DND-41 (cell line): ENCODE measurements around the gene KLHL10.
"Not testable (repeated sequence)": the region's sequence is repeated elsewhere in the genome, so short reads cannot be mapped to it uniquely, and the experiment has no call there.

ENCODE experiments used
- ATAC-seq: fragments of 200-7000 bp; cut with Tn5 transposase; 3 replicates; pipeline ENCODE4 v1.9.1; 2021; ENCODE audit warnings: low read depth; ENCODE audit not compliant: insufficient read depth
- DNase-seq: peaks from one replicate; pipeline ENCODE4 v3.0.0-alpha.2; 2020
- H2AFZ ChIP-seq: 2 replicates; pipeline ENCODE4 v1.6.0; 2012; ENCODE audit warnings: low read depth, low read length
- H3K27ac ChIP-seq: 2 replicates; pipeline ENCODE4 v1.5.1; 2012; ENCODE audit warnings: low read length, inconsistent platforms
- H3K27me3 ChIP-seq: fragments of 200-600 bp; sonication (generic); 2 replicates; pipeline ENCODE4 v1.6.0; 2012; ENCODE audit warnings: low read length, mild to moderate bottlenecking, inconsistent platforms; ENCODE audit not compliant: insufficient read depth, poor library complexity
- H3K36me3 ChIP-seq: 2 replicates; pipeline ENCODE4 v1.5.1; 2012; ENCODE audit warnings: low read length, inconsistent platforms; ENCODE audit not compliant: insufficient read depth
- H3K4me1 ChIP-seq: 2 replicates; pipeline ENCODE4 v1.5.1; 2012; ENCODE audit warnings: mild to moderate bottlenecking, low read length; ENCODE audit not compliant: insufficient read depth
- H3K4me2 ChIP-seq: 2 replicates; pipeline ENCODE4 v1.6.0; 2012; ENCODE audit warnings: mild to moderate bottlenecking, moderate library complexity, low read length, inconsistent platforms; ENCODE audit not compliant: insufficient read depth
- H3K4me3 ChIP-seq, 2 experiments: fragments of 200-600 bp in 1 of 2; shearing (Covaris generic) in 1 of 2; 2 replicates each; pipeline ENCODE4 v1.5.1; 2012 to 2016; ENCODE audit warnings: inconsistent platforms in 2 of 2, low read length in 2 of 2, mild to moderate bottlenecking in 2 of 2, low read depth in 1 of 2, moderate library complexity in 1 of 2
- H3K79me2 ChIP-seq: 2 replicates; pipeline ENCODE4 v1.6.0; 2012; ENCODE audit warnings: low read length, inconsistent platforms; ENCODE audit not compliant: insufficient read depth
- H3K9ac ChIP-seq: 2 replicates; pipeline ENCODE4 v1.6.0; 2012; ENCODE audit warnings: low read depth, mild to moderate bottlenecking, inconsistent platforms, low read length, moderate library complexity
- H3K9me3 ChIP-seq: 2 replicates; pipeline ENCODE4 v1.5.1; 2012; ENCODE audit warnings: low read length, moderate library complexity, mild to moderate bottlenecking, inconsistent platforms; ENCODE audit not compliant: insufficient read depth, severe bottlenecking
- H4K20me1 ChIP-seq: 2 replicates; pipeline ENCODE4 v1.6.0; 2012; ENCODE audit warnings: low read length; ENCODE audit not compliant: insufficient read depth
- EZH2 ChIP-seq: IDR thresholded peaks from 3 replicates; pipeline ENCODE4 v1.6.1; 2012; ENCODE audit warnings: borderline replicate concordance, low read depth, mild to moderate bottlenecking, moderate library complexity, low read length, inconsistent platforms; ENCODE audit not compliant: severe bottlenecking
- TF ChIP-seq, protein P1 (sequence below): IDR thresholded peaks from 2 replicates; pipeline ENCODE4 v1.5.1; 2012; ENCODE audit warnings: borderline replicate concordance, low read length, moderate library complexity, mild to moderate bottlenecking; ENCODE audit not compliant: poor library complexity, severe bottlenecking; ENCODE audit errors: extremely low read depth

Gene KLHL10

DNA sequence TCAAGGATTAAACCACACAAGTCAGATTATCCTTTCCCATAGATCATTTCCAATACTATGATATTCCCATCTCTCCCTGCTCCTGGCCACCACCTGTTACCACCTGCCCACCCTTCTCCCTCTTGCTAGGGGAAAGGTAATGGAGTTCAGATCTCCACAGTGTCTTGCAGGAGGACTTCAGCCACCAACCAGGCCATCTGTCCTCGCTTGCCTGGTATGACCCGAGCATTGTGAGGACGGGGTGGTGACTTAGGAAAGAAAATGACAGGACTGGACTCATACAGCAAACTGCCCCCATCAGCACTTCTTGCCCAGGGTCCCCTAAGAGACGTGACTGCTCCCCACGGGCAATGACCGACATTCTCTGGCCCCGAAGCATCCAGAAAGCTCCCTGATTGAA, 14.0 kb upstream of the KLHL10 start:
- H3K27ac ChIP-seq: no peak overlapping the region
- H3K27me3 ChIP-seq: no peaks in the 10 kb centered on the region
- no peaks in the 10 kb centered on the region for H3K4me1 ChIP-seq
- no peaks in the 10 kb centered on the region for H4K20me1 ChIP-seq
- no peak for TF ChIP-seq EZH2
- TF ChIP-seq, protein P1, sequence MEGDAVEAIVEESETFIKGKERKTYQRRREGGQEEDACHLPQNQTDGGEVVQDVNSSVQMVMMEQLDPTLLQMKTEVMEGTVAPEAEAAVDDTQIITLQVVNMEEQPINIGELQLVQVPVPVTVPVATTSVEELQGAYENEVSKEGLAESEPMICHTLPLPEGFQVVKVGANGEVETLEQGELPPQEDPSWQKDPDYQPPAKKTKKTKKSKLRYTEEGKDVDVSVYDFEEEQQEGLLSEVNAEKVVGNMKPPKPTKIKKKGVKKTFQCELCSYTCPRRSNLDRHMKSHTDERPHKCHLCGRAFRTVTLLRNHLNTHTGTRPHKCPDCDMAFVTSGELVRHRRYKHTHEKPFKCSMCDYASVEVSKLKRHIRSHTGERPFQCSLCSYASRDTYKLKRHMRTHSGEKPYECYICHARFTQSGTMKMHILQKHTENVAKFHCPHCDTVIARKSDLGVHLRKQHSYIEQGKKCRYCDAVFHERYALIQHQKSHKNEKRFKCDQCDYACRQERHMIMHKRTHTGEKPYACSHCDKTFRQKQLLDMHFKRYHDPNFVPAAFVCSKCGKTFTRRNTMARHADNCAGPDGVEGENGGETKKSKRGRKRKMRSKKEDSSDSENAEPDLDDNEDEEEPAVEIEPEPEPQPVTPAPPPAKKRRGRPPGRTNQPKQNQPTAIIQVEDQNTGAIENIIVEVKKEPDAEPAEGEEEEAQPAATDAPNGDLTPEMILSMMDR: no peak
- no peak for ATAC-seq
- H3K4me2 ChIP-seq: no peak overlapping the region
- peaks cover 4% of the 10 kb centered on the region; the same call in 1 of the 2 replicates for H3K36me3 ChIP-seq
- DNase-seq: no peak
- H3K4me3 ChIP-seq: no peak overlapping the region
- no peaks in the 10 kb centered on the region for H3K9me3 ChIP-seq
- no peaks in the 10 kb centered on the region for H3K79me2 ChIP-seq
- no peak overlapping the region for H3K9ac ChIP-seq
- H2AFZ ChIP-seq: no peak overlapping the region

DNA sequence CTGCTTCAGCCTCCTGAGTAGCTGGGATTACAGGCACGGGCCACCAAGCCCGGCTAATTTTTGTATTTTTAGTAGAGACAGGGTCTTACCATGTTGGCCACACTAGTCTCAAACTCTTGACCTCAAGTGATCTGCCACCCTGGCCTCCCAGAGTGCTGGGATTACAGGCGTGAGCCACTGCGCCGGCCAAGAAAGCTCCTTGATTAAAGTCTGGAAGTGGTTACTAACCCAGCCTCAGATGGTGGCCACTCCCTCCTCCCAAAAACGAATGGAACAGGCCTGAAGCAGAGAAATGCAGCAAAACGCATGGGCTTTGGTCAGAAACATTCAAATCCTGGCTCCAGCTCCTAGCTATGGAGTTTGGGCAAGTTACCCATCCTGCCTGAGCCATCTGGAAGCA, 13.5 kb upstream of the KLHL10 start:
- H4K20me1 ChIP-seq: no peaks in the 10 kb centered on the region
- no peak overlapping the region for H3K4me3 ChIP-seq
- no peak for ATAC-seq
- no peak overlapping the region for H2AFZ ChIP-seq
- no peaks in the 10 kb centered on the region for H3K9me3 ChIP-seq
- H3K4me2 ChIP-seq: no peak overlapping the region
- no peaks in the 10 kb centered on the region for H3K79me2 ChIP-seq
- no peak overlapping the region for H3K27ac ChIP-seq
- DNase-seq: no peak
- H3K9ac ChIP-seq: no peak overlapping the region
- no peaks in the 10 kb centered on the region for H3K27me3 ChIP-seq
- peaks cover 6% of the 10 kb centered on the region; the same call in 1 of the 2 replicates for H3K36me3 ChIP-seq
- TF ChIP-seq, protein P1: no peak
- TF ChIP-seq EZH2: no peak
- H3K4me1 ChIP-seq: no peaks in the 10 kb centered on the region

DNA sequence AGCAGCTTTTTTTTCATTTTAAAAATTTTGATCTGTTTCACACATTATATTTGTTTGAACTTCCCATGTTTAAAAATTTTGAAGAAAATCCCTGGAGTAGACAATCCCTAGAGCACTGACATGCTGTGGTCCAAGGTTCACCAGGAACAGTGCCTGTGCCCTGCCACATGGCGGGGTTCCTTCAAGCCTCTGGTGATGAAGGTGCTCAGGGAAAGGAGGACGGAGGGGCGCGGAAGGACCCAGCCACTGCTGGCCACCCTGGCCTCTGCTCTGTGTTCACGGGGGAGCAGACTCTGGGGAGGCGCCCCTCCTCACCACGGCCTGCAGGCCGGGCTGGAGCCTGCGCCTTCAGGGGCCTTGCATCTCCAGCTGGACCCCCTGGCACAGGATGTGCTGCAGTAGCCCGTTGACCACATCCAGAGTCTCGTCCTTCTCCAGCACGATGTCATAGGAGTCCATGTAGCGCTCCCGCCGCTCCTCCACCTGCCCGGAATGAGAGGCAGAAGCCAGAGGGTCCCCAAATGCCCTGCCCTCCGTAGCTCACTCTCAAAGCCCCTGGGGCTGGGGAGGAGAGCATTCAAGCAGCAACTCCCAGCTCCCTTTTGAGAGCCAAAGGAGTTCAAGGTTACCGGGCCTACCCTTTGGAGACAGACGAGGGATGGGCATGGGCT, 12.3 kb upstream of the KLHL10 start:
- Histone ChIP-seq H3K9me3 (no peaks in the 10 kb centered on the region), H2AFZ (no peak overlapping the region), H3K27ac (no peak overlapping the region), H3K4me3 (no peak overlapping the region), H3K9ac (no peak overlapping the region), H4K20me1 (no peaks in the 10 kb centered on the region), H3K4me1 (no peaks in the 10 kb centered on the region), H3K79me2 (no peaks in the 10 kb centered on the region), H3K27me3 (no peaks in the 10 kb centered on the region), H3K4me2 (no peak overlapping the region), H3K36me3 (peaks cover 6% of the 10 kb centered on the region; the same call in 1 of the 2 replicates)
- TF ChIP-seq, protein P1: no peak
- TF ChIP-seq EZH2: no peak
- ATAC-seq (no peak), DNase-seq (no peak)

DNA sequence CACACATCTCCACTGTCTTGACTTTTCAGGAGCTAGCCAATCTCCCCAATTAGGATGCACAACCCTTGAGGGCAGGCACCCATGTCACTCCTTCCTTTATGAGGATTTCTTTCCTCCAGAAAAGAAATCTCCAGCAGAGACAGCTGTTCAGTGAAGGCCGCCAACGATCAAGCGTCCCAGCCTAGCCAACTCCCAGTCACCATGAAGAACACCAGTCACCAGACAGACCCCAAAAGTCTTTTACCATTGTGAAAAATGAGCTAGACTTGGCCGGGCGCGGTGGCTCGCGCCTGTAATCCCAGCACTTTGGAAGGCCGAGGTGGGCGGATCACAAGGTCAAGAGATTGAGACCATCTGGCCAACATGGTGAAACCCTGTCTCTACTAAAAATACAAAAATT, 7.7 kb upstream of the KLHL10 start:
- not testable (repeated sequence) for H3K9me3 ChIP-seq, H3K4me2 ChIP-seq, H3K4me1 ChIP-seq, H3K27ac ChIP-seq, H4K20me1 ChIP-seq, H3K4me3 ChIP-seq, H3K79me2 ChIP-seq, DNase-seq, H3K27me3 ChIP-seq, H2AFZ ChIP-seq, H3K36me3 ChIP-seq, H3K9ac ChIP-seq, ATAC-seq
